ENCODE data around the gene RPS14.
"Not testable (repeated sequence)": the region's sequence is repeated elsewhere in the genome, so short reads cannot be mapped to it uniquely, and the experiment has no call there.

RPS14 gene

DNA sequence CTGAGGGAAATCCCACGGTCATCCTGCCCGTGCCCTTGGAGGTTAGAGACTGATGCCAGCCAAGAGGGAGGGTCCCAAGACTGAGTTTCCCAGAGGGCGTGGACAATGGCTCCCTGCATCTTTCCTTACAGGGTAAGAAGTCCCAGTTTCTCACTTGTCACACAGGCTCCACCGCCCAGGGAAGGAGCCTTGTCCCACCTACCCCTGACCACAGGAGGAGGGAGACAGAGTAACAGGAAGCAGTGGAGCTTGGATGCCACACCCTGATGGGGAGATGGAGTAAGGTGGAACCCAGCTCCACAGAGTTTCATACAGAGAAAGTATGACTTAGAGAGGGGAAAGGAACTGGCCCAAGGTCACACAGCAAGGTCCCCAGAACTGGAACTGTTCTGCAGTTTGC, 27.5 kb downstream of the RPS14 start:
- WGBS (ENCODE audit: extremely low coverage, insufficient coverage, insufficient read length), result no CpG with 5 or more reads among the region's 4 CpGs
- no peak overlapping the region for H2BK12ac ChIP-seq (ENCODE audit: low read length)
- no peak overlapping the region for H3K23ac ChIP-seq (ENCODE audit: low read length)
- H3K14ac ChIP-seq (ENCODE audit: low read length), result no peak overlapping the region
- H3K36me3 ChIP-seq (ENCODE audit: control insufficient read depth in 1 of 2, insufficient read depth in 2 of 2, low read length in 2 of 2), result no peaks in the 10 kb centered on the region
- H3K27me3 ChIP-seq (ENCODE audit: insufficient read depth, low read length), result no peaks in the 10 kb centered on the region
- H3K79me2 ChIP-seq (ENCODE audit: control insufficient read depth, insufficient read depth, low read length, poor library complexity), result no peaks in the 10 kb centered on the region
- H3K79me1 ChIP-seq (ENCODE audit: low read length), result no peaks in the 10 kb centered on the region
- no peak overlapping the region for H2BK5ac ChIP-seq (ENCODE audit: low read depth, low read length, poor library complexity)
- H3K4ac ChIP-seq (ENCODE audit: low read depth, low read length), result no peak overlapping the region
- peaks cover 2% of the 10 kb centered on the region for H3K9me3 ChIP-seq (ENCODE audit: insufficient read depth, low read depth, low read length)
- H3K18ac ChIP-seq (ENCODE audit: low read length), result no peak overlapping the region
- DNase-seq, result no peak
- no peak overlapping the region for H4K8ac ChIP-seq (ENCODE audit: low read depth, low read length)
- no peak overlapping the region for H2BK120ac ChIP-seq (ENCODE audit: insufficient read depth, low read length, poor library complexity)
- H3K4me2 ChIP-seq (ENCODE audit: low read length), result no peak overlapping the region
- no peaks in the 10 kb centered on the region for H3K4me1 ChIP-seq (ENCODE audit: control insufficient read depth in 1 of 2, insufficient read depth in 2 of 2, low read length in 2 of 2)
- H3K4me3 ChIP-seq (ENCODE audit: low read depth, low read length), result no peak overlapping the region
- H3K9ac ChIP-seq (ENCODE audit: low read length), result no peak overlapping the region
- no peak overlapping the region for H2AFZ ChIP-seq (ENCODE audit: insufficient read depth, low read length, poor library complexity)
- no peak overlapping the region for H3K27ac ChIP-seq (ENCODE audit: low read depth, low read length)
- H4K12ac ChIP-seq (ENCODE audit: low read depth, low read length), result no peak overlapping the region
- H4K91ac ChIP-seq (ENCODE audit: low read depth, low read length), result no peak overlapping the region
- no peak overlapping the region for H2AK5ac ChIP-seq (ENCODE audit: low read length)

DNA sequence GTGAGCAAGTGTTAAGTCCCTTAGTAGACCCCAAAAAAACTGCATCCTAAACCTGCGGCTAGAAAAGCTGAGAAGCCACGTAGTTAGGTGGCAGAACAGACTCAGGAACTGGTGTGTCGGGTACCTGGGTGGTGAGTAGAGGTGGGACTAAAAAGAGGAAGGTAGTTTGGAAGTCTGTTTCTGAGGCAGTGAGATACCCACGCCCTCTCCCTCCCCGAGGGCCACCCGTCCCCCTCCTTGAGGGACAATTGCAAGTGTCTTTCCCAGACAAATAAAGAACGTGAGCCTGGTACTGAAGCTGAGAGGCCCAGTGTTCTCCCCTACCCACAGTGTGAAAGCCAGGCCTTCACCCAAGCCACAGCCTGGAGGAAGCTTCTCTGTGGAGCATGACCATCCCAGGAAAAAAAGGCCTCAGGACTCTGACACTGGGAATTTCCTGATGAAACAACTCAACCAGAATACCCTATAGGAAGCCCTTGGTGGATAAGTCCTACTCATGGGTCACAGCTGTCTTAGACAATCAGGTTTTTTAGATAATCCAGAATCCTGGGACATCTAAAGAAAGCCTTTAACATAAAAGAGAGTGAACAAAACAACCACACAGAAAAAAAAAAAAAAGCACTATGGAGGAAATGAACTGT, 29.8 kb downstream of the RPS14 start:
- no peak overlapping the region for H3K4me2 ChIP-seq (ENCODE audit: low read length)
- H2AK5ac ChIP-seq (ENCODE audit: low read length), result no peak overlapping the region
- H3K79me1 ChIP-seq (ENCODE audit: low read length), result no peaks in the 10 kb centered on the region
- H4K8ac ChIP-seq (ENCODE audit: low read depth, low read length), result no peak overlapping the region
- no peak overlapping the region for H2AFZ ChIP-seq (ENCODE audit: insufficient read depth, low read length, poor library complexity)
- no peak for DNase-seq
- H3K14ac ChIP-seq (ENCODE audit: low read length), result no peak overlapping the region
- WGBS (ENCODE audit: extremely low coverage, insufficient coverage, insufficient read length), result no CpG with 5 or more reads among the region's 7 CpGs
- H3K23ac ChIP-seq (ENCODE audit: low read length), result no peak overlapping the region
- no peak overlapping the region for H3K9ac ChIP-seq (ENCODE audit: low read length)
- H4K91ac ChIP-seq (ENCODE audit: low read depth, low read length), result no peak overlapping the region
- H2BK12ac ChIP-seq (ENCODE audit: low read length), result no peak overlapping the region
- no peak overlapping the region for H3K27ac ChIP-seq (ENCODE audit: low read depth, low read length)
- no peak overlapping the region for H2BK5ac ChIP-seq (ENCODE audit: low read depth, low read length, poor library complexity)
- no peak overlapping the region for H3K4me3 ChIP-seq (ENCODE audit: low read depth, low read length)
- H3K4ac ChIP-seq (ENCODE audit: low read depth, low read length), result no peak overlapping the region
- H2BK120ac ChIP-seq (ENCODE audit: insufficient read depth, low read length, poor library complexity), result no peak overlapping the region
- H4K12ac ChIP-seq (ENCODE audit: low read depth, low read length), result no peak overlapping the region
- H3K36me3 ChIP-seq (ENCODE audit: control insufficient read depth in 1 of 2, insufficient read depth in 2 of 2, low read length in 2 of 2), result no peaks in the 10 kb centered on the region
- H3K9me3 ChIP-seq (ENCODE audit: insufficient read depth, low read depth, low read length), result peaks cover 2% of the 10 kb centered on the region
- no peaks in the 10 kb centered on the region for H3K27me3 ChIP-seq (ENCODE audit: insufficient read depth, low read length)
- no peaks in the 10 kb centered on the region for H3K4me1 ChIP-seq (ENCODE audit: control insufficient read depth in 1 of 2, insufficient read depth in 2 of 2, low read length in 2 of 2)
- H3K79me2 ChIP-seq (ENCODE audit: control insufficient read depth, insufficient read depth, low read length, poor library complexity), result no peaks in the 10 kb centered on the region
- H3K18ac ChIP-seq (ENCODE audit: low read length), result no peak overlapping the region

DNA sequence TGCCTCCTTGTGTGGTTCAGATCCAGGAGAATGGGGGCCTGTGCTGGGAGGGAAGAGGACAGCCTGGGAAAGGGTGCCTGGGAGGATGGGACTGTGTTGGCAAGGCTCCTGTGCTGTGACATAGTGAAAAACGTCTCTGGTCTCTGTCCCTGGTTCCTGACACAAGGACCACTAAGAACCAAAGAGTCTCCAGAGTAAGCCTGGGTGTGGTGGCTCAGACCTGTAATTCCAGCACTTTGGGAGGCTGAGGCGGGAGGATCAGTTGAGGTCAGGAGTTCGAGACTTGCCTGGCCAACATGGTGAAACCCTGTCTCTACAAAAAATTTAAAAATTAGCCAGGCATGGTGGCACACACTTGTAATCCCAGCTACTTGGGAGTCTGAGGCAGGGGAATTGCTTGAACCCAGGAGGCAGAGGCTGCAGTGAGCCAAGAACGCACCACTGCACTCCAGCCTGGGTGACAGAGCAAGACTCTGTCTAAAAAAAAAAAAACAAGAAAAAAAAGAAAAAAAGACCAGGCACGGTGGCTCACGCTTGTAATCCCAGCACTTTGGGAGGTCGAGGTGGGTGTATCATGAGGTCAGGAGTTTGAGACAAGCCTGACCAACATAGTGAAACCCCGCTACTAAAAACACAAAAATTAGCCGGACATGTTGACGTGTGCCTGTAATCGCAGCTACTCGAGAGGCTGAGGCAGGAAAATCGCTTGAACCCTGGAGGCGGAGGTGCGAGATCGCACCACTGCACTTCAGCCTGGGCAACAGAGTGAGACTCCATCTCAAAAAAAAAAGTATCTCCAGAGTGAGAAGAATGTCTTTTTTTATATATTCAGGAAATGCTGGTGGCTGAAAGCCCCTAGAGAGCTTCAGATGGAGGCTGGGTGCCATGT, 35.4 kb downstream of the RPS14 start:
- H3K4me3 ChIP-seq (ENCODE audit: low read depth, low read length); H3K27ac ChIP-seq (ENCODE audit: low read depth, low read length); H3K27me3 ChIP-seq (ENCODE audit: insufficient read depth, low read length); H4K8ac ChIP-seq (ENCODE audit: low read depth, low read length); DNase-seq; H3K14ac ChIP-seq (ENCODE audit: low read length); H4K91ac ChIP-seq (ENCODE audit: low read depth, low read length); H3K4ac ChIP-seq (ENCODE audit: low read depth, low read length); H3K23ac ChIP-seq (ENCODE audit: low read length); H3K79me1 ChIP-seq (ENCODE audit: low read length); H3K36me3 ChIP-seq (ENCODE audit: control insufficient read depth in 1 of 2, insufficient read depth in 2 of 2, low read length in 2 of 2); H2BK120ac ChIP-seq (ENCODE audit: insufficient read depth, low read length, poor library complexity); H3K9ac ChIP-seq (ENCODE audit: low read length); H3K18ac ChIP-seq (ENCODE audit: low read length); H3K4me2 ChIP-seq (ENCODE audit: low read length); H3K79me2 ChIP-seq (ENCODE audit: control insufficient read depth, insufficient read depth, low read length, poor library complexity); H4K12ac ChIP-seq (ENCODE audit: low read depth, low read length); H2BK5ac ChIP-seq (ENCODE audit: low read depth, low read length, poor library complexity); H3K9me3 ChIP-seq (ENCODE audit: insufficient read depth, low read depth, low read length): not testable (repeated sequence)
- WGBS (ENCODE audit: extremely low coverage, insufficient coverage, insufficient read length), result no CpG with 5 or more reads among the region's 16 CpGs
- peak overlapping the region; percentile 2 for H2AK5ac ChIP-seq (ENCODE audit: low read length)
- peak overlapping the region; percentile 23 for H2AFZ ChIP-seq (ENCODE audit: insufficient read depth, low read length, poor library complexity)
- H2BK12ac ChIP-seq (ENCODE audit: low read length), result peak overlapping the region; percentile 5
- peaks cover 7 to 11% of the 10 kb centered on the region in 2 experiments for H3K4me1 ChIP-seq (ENCODE audit: control insufficient read depth in 1 of 2, insufficient read depth in 2 of 2, low read length in 2 of 2)

DNA sequence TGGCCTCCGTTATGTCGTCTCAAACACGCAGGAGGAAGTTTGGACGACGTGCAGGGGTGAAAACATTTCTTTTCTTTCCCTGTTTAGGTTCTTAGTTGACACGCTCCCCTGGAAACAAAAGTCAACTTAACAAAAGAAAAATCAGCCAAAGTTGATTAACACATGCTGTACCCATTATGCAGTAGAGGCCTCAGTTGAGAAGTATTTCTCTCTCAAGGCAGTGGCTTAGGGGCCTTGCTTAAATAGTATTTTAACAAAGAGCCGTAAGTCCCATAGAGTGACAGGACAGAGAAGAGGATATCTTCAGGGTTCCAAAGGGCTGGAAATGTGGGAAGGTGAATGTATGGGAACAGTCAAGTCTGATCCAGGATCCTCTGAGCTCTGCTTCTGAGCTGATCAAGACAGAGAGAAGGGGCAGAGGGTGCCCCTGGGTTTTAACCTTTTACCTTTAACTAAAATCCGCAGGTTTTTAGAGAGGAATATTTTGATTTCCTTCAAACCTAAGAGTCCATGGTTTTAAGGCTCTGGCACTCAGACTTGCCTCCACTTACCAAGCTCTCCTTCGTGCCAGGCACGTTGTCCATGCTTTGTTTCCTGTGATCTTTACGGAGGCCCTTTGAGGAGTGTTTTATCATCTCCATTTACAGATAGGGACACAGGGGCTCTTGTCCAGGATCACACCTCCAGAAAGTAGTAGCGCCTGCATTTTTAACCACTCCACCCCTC, 36.2 kb downstream of the RPS14 start:
- no peak overlapping the region for H3K18ac ChIP-seq (ENCODE audit: low read length)
- H4K12ac ChIP-seq (ENCODE audit: low read depth, low read length), result no peak overlapping the region
- H4K8ac ChIP-seq (ENCODE audit: low read depth, low read length), result no peak overlapping the region
- H2BK120ac ChIP-seq (ENCODE audit: insufficient read depth, low read length, poor library complexity), result no peak overlapping the region
- WGBS (ENCODE audit: extremely low coverage, insufficient coverage, insufficient read length), result no CpG with 5 or more reads among the region's 12 CpGs
- H2BK5ac ChIP-seq (ENCODE audit: low read depth, low read length, poor library complexity), result no peak overlapping the region
- no peak overlapping the region for H3K23ac ChIP-seq (ENCODE audit: low read length)
- peak overlapping the region; percentile 2 for H2AK5ac ChIP-seq (ENCODE audit: low read length)
- peaks cover 3% of the 10 kb centered on the region for H3K79me1 ChIP-seq (ENCODE audit: low read length)
- no peak overlapping the region for H3K9ac ChIP-seq (ENCODE audit: low read length)
- no peak for DNase-seq
- no peaks in the 10 kb centered on the region for H3K79me2 ChIP-seq (ENCODE audit: control insufficient read depth, insufficient read depth, low read length, poor library complexity)
- H3K27me3 ChIP-seq (ENCODE audit: insufficient read depth, low read length), result no peaks in the 10 kb centered on the region
- no peak overlapping the region for H4K91ac ChIP-seq (ENCODE audit: low read depth, low read length)
- no peak overlapping the region for H3K4me3 ChIP-seq (ENCODE audit: low read depth, low read length)
- H3K4me2 ChIP-seq (ENCODE audit: low read length), result peak overlapping the region; percentile 57
- no peak overlapping the region for H2BK12ac ChIP-seq (ENCODE audit: low read length)
- no peaks in the 10 kb centered on the region for H3K9me3 ChIP-seq (ENCODE audit: insufficient read depth, low read depth, low read length)
- no peak overlapping the region for H3K4ac ChIP-seq (ENCODE audit: low read depth, low read length)
- H3K4me1 ChIP-seq (ENCODE audit: control insufficient read depth in 1 of 2, insufficient read depth in 2 of 2, low read length in 2 of 2), result peaks cover 7 to 11% of the 10 kb centered on the region in 2 experiments
- no peaks in the 10 kb centered on the region for H3K36me3 ChIP-seq (ENCODE audit: control insufficient read depth in 1 of 2, insufficient read depth in 2 of 2, low read length in 2 of 2)
- H3K14ac ChIP-seq (ENCODE audit: low read length), result no peak overlapping the region
- no peak overlapping the region for H3K27ac ChIP-seq (ENCODE audit: low read depth, low read length)
- peak overlapping the region; percentile 23 for H2AFZ ChIP-seq (ENCODE audit: insufficient read depth, low read length, poor library complexity)

Data from trophoblast cell (in vitro differentiated cells and primary cell).